ENCODE measurements around the gene CTNNA1.

- TF ChIP-seq YY1 (IDR thresholded peaks at IDR 0.05; ENCODE audit: insufficient read depth, insufficient read length) (no peak), ZNF274 (IDR thresholded peaks at IDR 0.05; ENCODE audit: low read depth, low read length) (no peak)
These were observed 42.1 kb upstream of the CTNNA1 start for GRCh38 chr5:138711087-138711486.
